Mammary epithelial cell (primary cell): ENCODE data around the gene ZNF664.

Experiments used
- EZH2 ChIP-seq: IDR thresholded peaks from 2 replicates; pipeline ENCODE4 v1.6.1; 2012; ENCODE audit warnings: low read length, inconsistent platforms, borderline replicate concordance
- TF ChIP-seq, protein P1 (sequence below), 2 donors: IDR thresholded peaks in 1 of 2; conservative IDR thresholded peaks in 1 of 2; 2 replicates each; pipeline ENCODE4 v1.5.1; 2011 to 2012; ENCODE audit warnings: inconsistent platforms in 2 of 2, low read length in 2 of 2, mild to moderate bottlenecking in 2 of 2, control low read depth in 1 of 2, low read depth in 1 of 2; ENCODE audit not compliant: insufficient read depth in 1 of 2; ENCODE audit errors: extremely low read depth in 1 of 2

DNA sequence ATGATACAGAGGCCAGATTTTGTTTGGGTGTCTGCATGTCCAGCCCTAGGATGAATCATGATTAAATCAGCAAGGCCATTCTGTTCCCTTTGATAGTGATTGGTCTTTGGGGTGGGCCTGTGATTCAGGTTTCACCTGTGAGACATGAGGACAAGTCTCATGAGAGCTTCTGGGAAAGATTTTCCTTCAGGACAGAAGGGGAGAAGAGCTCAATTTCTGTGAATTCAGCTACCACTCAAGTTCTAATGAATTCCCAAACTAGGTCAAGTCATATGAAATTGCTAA, 73.4 kb downstream of the ZNF664 start:
- no peak for TF ChIP-seq EZH2
- TF ChIP-seq, protein P1, sequence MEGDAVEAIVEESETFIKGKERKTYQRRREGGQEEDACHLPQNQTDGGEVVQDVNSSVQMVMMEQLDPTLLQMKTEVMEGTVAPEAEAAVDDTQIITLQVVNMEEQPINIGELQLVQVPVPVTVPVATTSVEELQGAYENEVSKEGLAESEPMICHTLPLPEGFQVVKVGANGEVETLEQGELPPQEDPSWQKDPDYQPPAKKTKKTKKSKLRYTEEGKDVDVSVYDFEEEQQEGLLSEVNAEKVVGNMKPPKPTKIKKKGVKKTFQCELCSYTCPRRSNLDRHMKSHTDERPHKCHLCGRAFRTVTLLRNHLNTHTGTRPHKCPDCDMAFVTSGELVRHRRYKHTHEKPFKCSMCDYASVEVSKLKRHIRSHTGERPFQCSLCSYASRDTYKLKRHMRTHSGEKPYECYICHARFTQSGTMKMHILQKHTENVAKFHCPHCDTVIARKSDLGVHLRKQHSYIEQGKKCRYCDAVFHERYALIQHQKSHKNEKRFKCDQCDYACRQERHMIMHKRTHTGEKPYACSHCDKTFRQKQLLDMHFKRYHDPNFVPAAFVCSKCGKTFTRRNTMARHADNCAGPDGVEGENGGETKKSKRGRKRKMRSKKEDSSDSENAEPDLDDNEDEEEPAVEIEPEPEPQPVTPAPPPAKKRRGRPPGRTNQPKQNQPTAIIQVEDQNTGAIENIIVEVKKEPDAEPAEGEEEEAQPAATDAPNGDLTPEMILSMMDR (conservative IDR thresholded peaks at IDR 0.05 in 1 of 2, IDR thresholded peaks at IDR 0.05 in 1 of 2; ENCODE audit: extremely low read depth in 1 of 2, insufficient read depth in 1 of 2, low read depth in 1 of 2, low read length in 2 of 2) = no peak
